Measurements from ENCODE around the gene TMEM169.

The TMEM169 gene

GRCh38 chr2:216084547-216084946 is 2.8 kb downstream of the TMEM169 start:
- H3K4me3 ChIP-seq (ENCODE audit: low read length) = no peak overlapping the region

GRCh38 chr2:216086207-216086893 is 4.6 kb downstream of the TMEM169 start:
- Histone ChIP-seq H3K36me3 (ENCODE audit: control insufficient read depth, insufficient read depth, low read length, severe bottlenecking) (no peaks in the 10 kb centered on the region), H3K4me3 (ENCODE audit: low read length) (no peak overlapping the region), H3K9me3 (ENCODE audit: control insufficient read depth, low read length) (no peaks in the 10 kb centered on the region), H3K4me1 (ENCODE audit: control insufficient read depth, insufficient read depth, low read length) (peaks cover 2% of the 10 kb centered on the region), H3K9ac (ENCODE audit: low read length) (no peak overlapping the region), H3K27me3 (replicated peaks; ENCODE audit: control insufficient read depth, insufficient read depth, low read length) (no peaks in the 10 kb centered on the region)
- DNase-seq (ENCODE audit: low read depth) = no peak

More at GRCh38 chr2:216084547-216084946, 2.8 kb downstream of the TMEM169 start:
- Histone ChIP-seq H3K36me3 (ENCODE audit: control insufficient read depth, insufficient read depth, low read length, severe bottlenecking) (no peaks in the 10 kb centered on the region), H3K4me1 (ENCODE audit: control insufficient read depth, insufficient read depth, low read length) (peaks cover 6% of the 10 kb centered on the region), H3K27me3 (replicated peaks; ENCODE audit: control insufficient read depth, insufficient read depth, low read length) (no peaks in the 10 kb centered on the region), H3K9me3 (ENCODE audit: control insufficient read depth, low read length) (no peaks in the 10 kb centered on the region), H3K9ac (ENCODE audit: low read length) (no peak overlapping the region)
- DNase-seq (ENCODE audit: low read depth) = no peak

GRCh38 chr2:216090369-216090786 is 8.7 kb downstream of the TMEM169 start:
- Histone ChIP-seq H3K27me3 (replicated peaks; ENCODE audit: control insufficient read depth, insufficient read depth, low read length) (peaks cover 6% of the 10 kb centered on the region), H3K4me1 (ENCODE audit: control insufficient read depth, insufficient read depth, low read length) (no peaks in the 10 kb centered on the region), H3K9ac (ENCODE audit: low read length) (no peak overlapping the region), H3K36me3 (ENCODE audit: control insufficient read depth, insufficient read depth, low read length, severe bottlenecking) (no peaks in the 10 kb centered on the region), H3K9me3 (ENCODE audit: control insufficient read depth, low read length) (no peaks in the 10 kb centered on the region), H3K4me3 (ENCODE audit: low read length) (no peak overlapping the region)
- no peak for DNase-seq (ENCODE audit: low read depth)

GRCh38 chr2:216092646-216093045 is 10.9 kb downstream of the TMEM169 start:
- no peaks in the 10 kb centered on the region for H3K9me3 ChIP-seq (ENCODE audit: control insufficient read depth, low read length)
- H3K4me3 ChIP-seq (ENCODE audit: low read length) = no peak overlapping the region
- no peak for DNase-seq (ENCODE audit: low read depth)
- H3K36me3 ChIP-seq (ENCODE audit: control insufficient read depth, insufficient read depth, low read length, severe bottlenecking) = no peaks in the 10 kb centered on the region
- H3K9ac ChIP-seq (ENCODE audit: low read length) = no peak overlapping the region
- peaks cover 11% of the 10 kb centered on the region for H3K27me3 ChIP-seq (replicated peaks; ENCODE audit: control insufficient read depth, insufficient read depth, low read length)
- no peaks in the 10 kb centered on the region for H3K4me1 ChIP-seq (ENCODE audit: control insufficient read depth, insufficient read depth, low read length)

- H3K9me3 ChIP-seq (ENCODE audit: control insufficient read depth, low read length) = no peaks in the 10 kb centered on the region
- DNase-seq (ENCODE audit: low read depth) = no peak
- H3K4me3 ChIP-seq (ENCODE audit: low read length) = no peak overlapping the region
- no peak overlapping the region for H3K9ac ChIP-seq (ENCODE audit: low read length)
- no peaks in the 10 kb centered on the region for H3K36me3 ChIP-seq (ENCODE audit: control insufficient read depth, insufficient read depth, low read length, severe bottlenecking)
- peaks cover 17% of the 10 kb centered on the region for H3K27me3 ChIP-seq (replicated peaks; ENCODE audit: control insufficient read depth, insufficient read depth, low read length)
- no peaks in the 10 kb centered on the region for H3K4me1 ChIP-seq (ENCODE audit: control insufficient read depth, insufficient read depth, low read length)
Measured at GRCh38 chr2:216094701-216095100, 13.0 kb downstream of the TMEM169 start.

- no peaks in the 10 kb centered on the region for H3K4me1 ChIP-seq (ENCODE audit: control insufficient read depth, insufficient read depth, low read length)
- H3K4me3 ChIP-seq (ENCODE audit: low read length) = no peak overlapping the region
- DNase-seq (ENCODE audit: low read depth) = no peak
Measured at GRCh38 chr2:216098421-216099334, 17.0 kb downstream of the TMEM169 start.

GRCh38 chr2:216101109-216101508 is 19.4 kb downstream of the TMEM169 start:
- Histone ChIP-seq H3K9me3 (ENCODE audit: control insufficient read depth, low read length) (no peaks in the 10 kb centered on the region), H3K4me3 (ENCODE audit: low read length) (no peak overlapping the region), H3K4me1 (ENCODE audit: control insufficient read depth, insufficient read depth, low read length) (no peaks in the 10 kb centered on the region), H3K36me3 (ENCODE audit: control insufficient read depth, insufficient read depth, low read length, severe bottlenecking) (no peaks in the 10 kb centered on the region), H3K9ac (ENCODE audit: low read length) (no peak overlapping the region), H3K27me3 (replicated peaks; ENCODE audit: control insufficient read depth, insufficient read depth, low read length) (peaks cover 12% of the 10 kb centered on the region)
- no peak for DNase-seq (ENCODE audit: low read depth)

More at GRCh38 chr2:216098421-216099334, 17.0 kb downstream of the TMEM169 start:
- no peaks in the 10 kb centered on the region for H3K36me3 ChIP-seq (ENCODE audit: control insufficient read depth, insufficient read depth, low read length, severe bottlenecking)
- no peaks in the 10 kb centered on the region for H3K9me3 ChIP-seq (ENCODE audit: control insufficient read depth, low read length)
- no peak overlapping the region for H3K9ac ChIP-seq (ENCODE audit: low read length)
- peaks cover 14% of the 10 kb centered on the region for H3K27me3 ChIP-seq (replicated peaks; ENCODE audit: control insufficient read depth, insufficient read depth, low read length)

- Histone ChIP-seq H3K9ac (ENCODE audit: low read length) (no peak overlapping the region), H3K27me3 (replicated peaks; ENCODE audit: control insufficient read depth, insufficient read depth, low read length) (peaks cover 1% of the 10 kb centered on the region), H3K36me3 (ENCODE audit: control insufficient read depth, insufficient read depth, low read length, severe bottlenecking) (no peaks in the 10 kb centered on the region), H3K4me1 (ENCODE audit: control insufficient read depth, insufficient read depth, low read length) (peaks cover 3% of the 10 kb centered on the region), H3K4me3 (ENCODE audit: low read length) (no peak overlapping the region), H3K9me3 (ENCODE audit: control insufficient read depth, low read length) (no peaks in the 10 kb centered on the region)
- DNase-seq (ENCODE audit: low read depth) = no peak
Measured at GRCh38 chr2:216103213-216103612, 21.5 kb downstream of the TMEM169 start.

GRCh38 chr2:216104691-216105090 is 23.0 kb downstream of the TMEM169 start:
- no peaks in the 10 kb centered on the region for H3K27me3 ChIP-seq (replicated peaks; ENCODE audit: control insufficient read depth, insufficient read depth, low read length)
- H3K9me3 ChIP-seq (ENCODE audit: control insufficient read depth, low read length) = no peaks in the 10 kb centered on the region
- peaks cover 8% of the 10 kb centered on the region for H3K4me1 ChIP-seq (ENCODE audit: control insufficient read depth, insufficient read depth, low read length)
- no peak overlapping the region for H3K9ac ChIP-seq (ENCODE audit: low read length)
- H3K36me3 ChIP-seq (ENCODE audit: control insufficient read depth, insufficient read depth, low read length, severe bottlenecking) = no peaks in the 10 kb centered on the region
- H3K4me3 ChIP-seq (ENCODE audit: low read length) = no peak overlapping the region
- DNase-seq (ENCODE audit: low read depth) = no peak

- H3K27me3 ChIP-seq (replicated peaks; ENCODE audit: control insufficient read depth, insufficient read depth, low read length) = no peaks in the 10 kb centered on the region
- peaks cover 27% of the 10 kb centered on the region for H3K4me1 ChIP-seq (ENCODE audit: control insufficient read depth, insufficient read depth, low read length)
- peak overlapping the region; percentile 99 for H3K9ac ChIP-seq (ENCODE audit: low read length)
- DNase-seq (ENCODE audit: low read depth) = no peak
- H3K36me3 ChIP-seq (ENCODE audit: control insufficient read depth, insufficient read depth, low read length, severe bottlenecking) = peaks cover 18% of the 10 kb centered on the region
- H3K4me3 ChIP-seq (ENCODE audit: low read length) = peak overlapping the region; percentile 8
- H3K9me3 ChIP-seq (ENCODE audit: control insufficient read depth, low read length) = no peaks in the 10 kb centered on the region
Measured at GRCh38 chr2:216107320-216107719, 25.6 kb downstream of the TMEM169 start.

GRCh38 chr2:216107760-216108159 is 26.0 kb downstream of the TMEM169 start:
- Histone ChIP-seq H3K4me1 (ENCODE audit: control insufficient read depth, insufficient read depth, low read length) (peaks cover 27% of the 10 kb centered on the region), H3K27me3 (replicated peaks; ENCODE audit: control insufficient read depth, insufficient read depth, low read length) (no peaks in the 10 kb centered on the region), H3K4me3 (ENCODE audit: low read length) (peak overlapping the region; percentile 8), H3K36me3 (ENCODE audit: control insufficient read depth, insufficient read depth, low read length, severe bottlenecking) (peaks cover 23% of the 10 kb centered on the region), H3K9ac (ENCODE audit: low read length) (peak overlapping the region; percentile 99), H3K9me3 (ENCODE audit: control insufficient read depth, low read length) (no peaks in the 10 kb centered on the region)
- DNase-seq (ENCODE audit: low read depth) = no peak
